GM21367 (cell line): ENCODE results near the gene SPECC1L.

Experiments
- ATAC-seq: cut with Tn5 transposase; IDR thresholded peaks from one replicate; pipeline ENCODE4 v1.9.1; 2021; ENCODE audit not compliant: unreplicated experiment

Gene SPECC1L

GRCh38 chr22:24437091-24437490 lies 166.5 kb downstream of the SPECC1L start:
- ATAC-seq, result no peak

GRCh38 chr22:24437741-24438328 lies 167.2 kb downstream of the SPECC1L start:
- ATAC-seq, result no peak

DNA sequence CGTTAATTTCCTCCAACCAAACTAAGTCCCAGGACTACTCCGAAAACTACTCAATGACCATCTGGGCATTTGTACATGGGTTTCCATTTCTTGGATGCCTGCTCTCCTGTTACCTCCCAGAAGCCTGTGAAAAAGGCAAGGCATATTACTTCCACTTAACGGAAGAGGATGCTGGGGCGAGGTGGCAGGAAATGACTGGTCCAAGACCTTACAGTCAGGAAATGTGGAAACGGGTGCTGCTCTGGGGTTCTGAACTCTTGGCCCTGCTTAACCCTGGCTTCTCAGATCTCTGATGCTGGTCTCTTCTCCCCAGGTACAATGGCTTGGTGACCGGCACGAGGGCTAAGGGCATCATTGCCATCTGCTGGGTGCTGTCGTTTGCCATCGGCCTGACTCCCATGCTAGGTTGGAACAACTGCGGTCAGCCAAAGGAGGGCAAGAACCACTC lies 169.7 kb downstream of the SPECC1L start:
- no peak for ATAC-seq

- no peak for ATAC-seq
These were observed 170.2 kb downstream of the SPECC1L start for GRCh38 chr22:24440718-24441405.

DNA sequence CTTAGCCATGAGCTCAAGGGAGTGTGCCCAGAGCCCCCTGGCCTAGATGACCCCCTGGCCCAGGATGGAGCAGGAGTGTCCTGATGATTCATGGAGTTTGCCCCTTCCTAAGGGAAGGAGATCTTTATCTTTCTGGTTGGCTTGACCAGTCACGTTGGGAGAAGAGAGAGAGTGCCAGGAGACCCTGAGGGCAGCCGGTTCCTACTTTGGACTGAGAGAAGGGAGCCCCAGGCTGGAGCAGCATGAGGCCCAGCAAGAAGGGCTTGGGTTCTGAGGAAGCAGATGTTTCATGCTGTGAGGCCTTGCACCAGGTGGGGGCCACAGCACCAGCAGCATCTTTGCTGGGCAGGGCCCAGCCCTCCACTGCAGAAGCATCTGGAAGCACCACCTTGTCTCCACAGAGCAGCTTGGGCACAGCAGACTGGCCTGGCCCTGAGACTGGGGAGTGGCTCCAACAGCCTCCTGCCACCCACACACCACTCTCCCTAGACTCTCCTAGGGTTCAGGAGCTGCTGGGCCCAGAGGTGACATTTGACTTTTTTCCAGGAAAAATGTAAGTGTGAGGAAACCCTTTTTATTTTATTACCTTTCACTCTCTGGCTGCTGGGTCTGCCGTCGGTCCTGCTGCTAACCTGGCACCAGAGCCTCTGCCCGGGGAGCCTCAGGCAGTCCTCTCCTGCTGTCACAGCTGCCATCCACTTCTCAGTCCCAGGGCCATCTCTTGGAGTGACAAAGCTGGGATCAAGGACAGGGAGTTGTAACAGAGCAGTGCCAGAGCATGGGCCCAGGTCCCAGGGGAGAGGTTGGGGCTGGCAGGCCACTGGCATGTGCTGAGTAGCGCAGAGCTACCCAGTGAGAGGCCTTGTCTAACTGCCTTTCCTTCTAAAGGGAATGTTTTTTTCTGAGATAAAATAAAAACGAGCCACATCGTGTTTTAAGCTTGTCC lies 171.0 kb downstream of the SPECC1L start:
- ATAC-seq, result no peak

DNA sequence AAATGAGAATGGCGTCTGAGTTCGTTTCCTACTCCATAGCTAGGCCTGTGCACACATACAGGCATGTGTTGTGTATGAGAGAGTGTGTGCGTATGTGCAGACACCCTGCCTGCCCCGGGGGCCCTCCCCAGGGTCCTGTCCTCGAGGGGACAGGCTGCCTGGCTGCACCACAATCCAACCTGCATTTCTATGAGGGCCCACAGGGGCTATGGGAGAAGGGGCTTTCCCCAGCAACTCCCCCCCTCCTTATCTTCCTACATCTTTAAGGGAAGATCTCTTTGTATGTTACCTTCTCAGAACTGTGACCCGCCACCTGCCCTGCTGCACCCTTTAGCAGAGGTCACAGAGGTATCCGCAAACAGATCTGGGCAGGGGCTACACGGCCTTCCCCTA lies 171.7 kb downstream of the SPECC1L start:
- ATAC-seq, result no peak

DNA sequence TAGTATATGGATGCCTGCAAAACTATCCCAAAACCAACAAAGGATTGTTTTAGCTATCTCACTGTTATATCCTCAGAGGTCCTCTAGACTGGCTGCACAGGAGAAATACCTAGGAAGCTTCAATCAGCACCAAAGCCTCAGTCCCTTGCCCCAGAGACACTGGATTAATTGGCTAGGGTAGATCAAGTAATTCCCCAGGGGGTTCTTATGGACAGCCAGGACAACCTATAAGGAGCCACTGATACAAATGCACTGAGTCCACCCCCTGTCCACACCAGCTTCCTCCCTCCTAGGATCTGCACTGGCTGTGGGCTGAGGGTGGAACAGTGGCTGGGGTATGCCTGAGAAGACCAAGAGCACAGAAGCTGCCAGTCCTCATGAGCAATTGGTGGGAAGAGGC lies 173.0 kb downstream of the SPECC1L start:
- no peak for ATAC-seq

GRCh38 chr22:24444251-24444650 lies 173.6 kb downstream of the SPECC1L start:
- no peak for ATAC-seq

GRCh38 chr22:24444729-24445466 lies 174.3 kb downstream of the SPECC1L start:
- no peak for ATAC-seq

GRCh38 chr22:24445481-24446259 lies 175.0 kb downstream of the SPECC1L start:
- no peak for ATAC-seq

GRCh38 chr22:24446260-24446611 lies 175.6 kb downstream of the SPECC1L start:
- ATAC-seq, result no peak

GRCh38 chr22:24450610-24451009 lies 180.0 kb downstream of the SPECC1L start:
- no peak for ATAC-seq

GRCh38 chr22:24451162-24451561 lies 180.5 kb downstream of the SPECC1L start:
- no peak for ATAC-seq

DNA sequence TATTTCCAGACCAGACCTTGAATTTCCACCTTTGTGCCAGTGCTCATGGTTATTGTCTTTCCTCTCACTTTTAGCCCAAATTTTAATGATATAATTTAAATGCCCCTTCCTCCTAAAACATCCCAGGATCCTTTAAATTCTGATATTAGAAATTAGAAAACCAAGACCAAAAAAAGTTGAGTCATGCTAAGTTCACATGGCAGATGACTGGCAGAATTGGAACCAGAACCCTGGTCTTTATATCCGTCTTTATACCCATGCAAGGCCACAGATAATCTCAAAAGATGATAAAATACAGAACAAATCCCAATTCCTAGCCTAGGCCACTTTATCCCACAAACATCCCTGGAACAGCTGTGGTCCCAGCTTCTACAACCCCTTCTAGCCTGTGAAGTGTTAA lies 183.2 kb downstream of the SPECC1L start:
- ATAC-seq, result no peak

DNA sequence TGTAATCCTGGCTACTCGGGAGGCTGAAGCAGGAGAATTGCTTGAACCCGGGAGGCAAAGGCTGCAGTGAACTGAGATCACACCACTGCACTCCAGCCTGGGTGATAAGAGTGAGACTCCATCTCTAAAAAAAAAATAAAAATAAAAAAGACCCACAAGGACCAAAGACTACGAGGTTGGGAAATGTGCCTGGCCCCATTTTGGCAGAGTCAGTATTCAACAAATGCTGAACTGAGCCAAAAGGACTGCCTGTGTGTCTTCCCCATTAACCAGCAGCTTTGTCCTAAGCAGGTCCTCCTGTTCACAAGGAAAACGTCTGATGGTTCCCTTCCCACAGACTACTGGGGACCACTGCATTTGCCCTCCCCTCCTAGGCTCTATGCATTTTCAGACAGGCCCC lies 184.4 kb downstream of the SPECC1L start:
- no peak for ATAC-seq

DNA sequence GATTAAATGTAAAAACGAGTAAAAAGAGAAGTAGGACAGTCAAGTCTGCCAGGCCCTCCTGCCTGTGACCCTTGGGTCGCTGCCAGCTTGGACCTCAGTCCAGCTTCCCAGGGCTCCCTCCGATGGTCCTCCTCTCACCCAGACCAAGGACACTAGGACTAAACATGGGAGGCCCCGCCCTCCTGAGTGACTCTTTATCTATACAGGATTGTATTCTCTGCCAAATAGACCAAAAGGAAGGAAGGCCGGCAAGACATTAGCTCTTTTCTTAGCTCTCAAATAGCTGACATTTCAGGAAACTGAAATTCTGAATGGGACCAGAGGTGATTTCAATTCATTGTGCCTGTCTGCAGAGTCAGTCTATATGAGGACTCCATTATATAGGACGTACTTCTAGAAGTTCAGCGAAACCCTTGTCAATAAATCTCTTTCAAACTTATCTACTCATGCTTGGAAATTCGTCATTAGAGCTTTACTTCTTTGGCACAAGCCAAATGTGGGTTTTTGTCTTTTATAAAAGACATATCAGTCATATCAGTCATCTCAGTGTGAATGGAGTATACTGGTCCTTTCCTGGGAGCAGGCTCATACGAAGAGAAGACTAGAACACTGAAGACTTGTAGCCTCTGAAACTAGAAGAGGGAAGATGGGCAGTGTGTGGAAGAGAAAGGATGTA lies 185.3 kb downstream of the SPECC1L start:
- ATAC-seq, result no peak

GRCh38 chr22:24457894-24458420 lies 187.3 kb downstream of the SPECC1L start:
- no peak for ATAC-seq

- ATAC-seq, result no peak
These were observed 189.3 kb downstream of the SPECC1L start for GRCh38 chr22:24459911-24460310.

DNA sequence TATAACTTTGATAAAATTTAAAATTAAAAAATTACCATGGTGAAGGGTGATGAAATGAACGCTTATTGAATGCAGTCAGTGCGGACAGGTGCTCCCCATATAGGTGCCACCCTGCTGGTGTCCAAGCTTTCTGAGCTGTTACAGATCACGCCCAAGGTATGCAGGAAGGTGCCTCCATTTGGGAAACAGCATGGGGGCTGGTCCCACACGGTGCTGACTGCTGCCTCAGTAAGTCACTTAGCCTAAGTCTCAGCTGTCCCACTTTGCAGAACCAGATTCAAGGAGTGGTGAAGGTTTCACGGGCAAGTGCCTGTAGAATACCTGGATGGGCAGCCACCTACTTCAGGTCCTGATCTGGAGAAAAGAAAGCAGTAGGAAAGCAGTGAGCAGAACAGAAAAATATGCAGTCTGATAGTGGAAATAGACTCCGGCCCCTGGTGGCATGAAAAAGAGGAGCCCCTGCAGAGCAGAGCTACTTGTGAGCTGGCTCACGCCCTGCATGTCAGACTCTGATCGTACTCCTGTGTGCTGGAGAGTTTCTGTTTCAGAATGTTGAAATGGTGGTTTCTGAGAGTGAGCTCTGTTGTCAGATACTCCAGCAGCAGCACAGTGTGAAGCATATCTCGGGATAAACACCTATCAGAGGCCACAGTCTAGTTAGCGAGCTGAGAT lies 189.9 kb downstream of the SPECC1L start:
- no peak for ATAC-seq
